PC-3 (cell line): ENCODE data around the gene PRR13.

ENCODE experiments used
- CTCF ChIP-seq: fragments of 300-600 bp; sonication (generic); conservative IDR thresholded peaks from 2 replicates; pipeline ENCODE4 v1.5.1; 2017; ENCODE audit warnings: antibody characterized with exemption, low read depth, mild to moderate bottlenecking, low read length
- EZH2 ChIP-seq: fragments of 300-600 bp; sonication (generic); IDR thresholded peaks from one replicate; pipeline ENCODE4 v1.6.1; 2017; ENCODE audit warnings: antibody characterized with exemption, mild to moderate bottlenecking, low read length; ENCODE audit not compliant: unreplicated experiment

- no peak for TF ChIP-seq CTCF
- TF ChIP-seq EZH2 = no peak
These were observed 39.2 kb downstream of the PRR13 start for GRCh38 chr12:53480491-53481442.
